K562 (cell line): ENCODE measurements around the gene KIAA2012. TPM values are rescaled to one million over a fixed set of nuclear protein-coding genes. Genes with fewer than 3 reads are reported as not detected.

Experiments
- ARID1B ChIP-seq: fragments of 450-650 bp; IDR thresholded peaks from 2 replicates; pipeline ENCODE4 v1.6.1; 2016; ENCODE audit warnings: antibody characterized with exemption, mild to moderate bottlenecking, inconsistent platforms
- BACH1 ChIP-seq: fragments of 200-800 bp; sonication (Bioruptor generic); IDR thresholded peaks from 2 replicates; pipeline ENCODE4 v1.6.1; 2016; ENCODE audit warnings: missing genetic modification characterization, missing compliant biosample characterization
- BRF1 ChIP-seq: IDR thresholded peaks from 3 replicates; pipeline ENCODE4 v1.6.1; 2011; ENCODE audit warnings: borderline replicate concordance, mild to moderate bottlenecking; ENCODE audit not compliant: insufficient read length; ENCODE audit errors: extremely low read depth
- CBX1 ChIP-seq: sonication (generic); IDR thresholded peaks from 2 replicates; pipeline ENCODE4 v1.6.1; 2016; ENCODE audit warnings: antibody characterized with exemption, low read depth, mild to moderate bottlenecking
- CBX3 ChIP-seq, 2 experiments: IDR thresholded peaks; 1 replicate in 1 of 2; 2 replicates in 1 of 2; pipeline ENCODE4 v1.6.1; 2012; ENCODE audit warnings: inconsistent platforms in 2 of 2, low read length in 2 of 2, borderline replicate concordance in 1 of 2, control low read depth in 1 of 2
- ETV1 ChIP-seq: fragments of 450-650 bp; conservative IDR thresholded peaks from 2 replicates; pipeline ENCODE4 v1.6.1; 2016; ENCODE audit warnings: missing genetic modification characterization, control low read depth, low read depth, missing compliant biosample characterization
- FOSL1 ChIP-seq: fragments of 200-800 bp; sonication (Bioruptor generic); conservative IDR thresholded peaks from 2 replicates; pipeline ENCODE4 v1.6.1; 2016; ENCODE audit warnings: missing genetic modification characterization, missing compliant biosample characterization
- HMG20A ChIP-seq: fragments of 450-650 bp; formaldehyde crosslinking; conservative IDR thresholded peaks from 2 replicates; pipeline ENCODE4 v1.4.0; 2020; ENCODE audit warnings: mild to moderate bottlenecking, mixed read lengths
- MAFG ChIP-seq: fragments of 450-650 bp; conservative IDR thresholded peaks from 2 replicates; pipeline ENCODE4 v1.6.1; 2016; ENCODE audit warnings: missing genetic modification characterization, missing compliant biosample characterization
- NCOA6 ChIP-seq: fragments of 450-650 bp; IDR thresholded peaks from 2 replicates; pipeline ENCODE4 v1.6.1; 2017; ENCODE audit warnings: mild to moderate bottlenecking
- NFE2L1 ChIP-seq: fragments of 450-650 bp; IDR thresholded peaks from 2 replicates; pipeline ENCODE4 v1.6.1; 2016; ENCODE audit warnings: missing genetic modification characterization, low read depth, mild to moderate bottlenecking, missing compliant biosample characterization, moderate library complexity, borderline replicate concordance
- PATZ1 ChIP-seq: fragments of 250-450 bp; sonication (Bioruptor Pico); IDR thresholded peaks from 2 replicates; pipeline ENCODE4 v1.5.0; 2020; ENCODE audit warnings: mild to moderate bottlenecking, borderline replicate concordance
- PHF8 ChIP-seq: fragments of 200-600 bp; sonication (generic); IDR thresholded peaks from 2 replicates; pipeline ENCODE4 v1.6.1; 2012; ENCODE audit warnings: mixed run types, mild to moderate bottlenecking, inconsistent platforms, low read length, moderate library complexity, borderline replicate concordance
- POLR2G ChIP-seq: fragments of 200-400 bp; formaldehyde crosslinking; IDR thresholded peaks from 2 replicates; pipeline ENCODE4 v1.6.1; 2017; ENCODE audit warnings: low read depth, mild to moderate bottlenecking, antibody characterized with exemption, low read length, moderate library complexity
- RFX1 ChIP-seq: fragments of 450-650 bp; IDR thresholded peaks from 2 replicates; pipeline ENCODE4 v1.6.1; 2016; ENCODE audit warnings: mild to moderate bottlenecking, moderate library complexity
- RNF2 ChIP-seq: sonication (generic); IDR thresholded peaks from 2 replicates; pipeline ENCODE4 v1.6.1; 2016
- TRIM28 ChIP-seq: fragments of 450-650 bp; IDR thresholded peaks from 2 replicates; pipeline ENCODE4 v1.6.1; 2017
- YBX1 ChIP-seq: fragments of 450-650 bp; IDR thresholded peaks from 2 replicates; pipeline ENCODE4 v1.7.1; 2016; ENCODE audit warnings: mild to moderate bottlenecking
- ZBED1 ChIP-seq: IDR thresholded peaks from 2 replicates; pipeline ENCODE4 v1.6.1; 2014
- ZBTB1 ChIP-seq: sonication (generic); formaldehyde crosslinking; IDR thresholded peaks from 2 replicates; pipeline ENCODE4 v1.8.1; 2023; ENCODE audit warnings: missing genetic modification reagents, low read depth, mild to moderate bottlenecking, borderline replicate concordance
- ZNF175 ChIP-seq: fragments of 200-800 bp; sonication (Bioruptor generic); IDR thresholded peaks from 2 replicates; pipeline ENCODE4 v1.6.1; 2016; ENCODE audit warnings: low read depth, mild to moderate bottlenecking, missing genetic modification characterization, missing compliant biosample characterization
- ZNF24 ChIP-seq: fragments of 450-650 bp; IDR thresholded peaks from 2 replicates; pipeline ENCODE4 v1.6.1; 2016
- ZNF282 ChIP-seq: sonication (generic); formaldehyde crosslinking; IDR thresholded peaks from 2 replicates; pipeline ENCODE4 v1.8.1; 2023; ENCODE audit warnings: missing genetic modification reagents
- polyA plus RNA-seq, 8 experiments: library from polyadenylated mRNA; depleted of rRNA in 4 of 8; stranded (reverse) in 5 of 8; unstranded in 3 of 8; fragments of >200 nt; fragmentation: Nextera tagmentation in 2 of 8; fragmentation: Illumina TruSeq in 1 of 8; extraction: Ambion mirVana in 2 of 8; extraction: Trizol in 1 of 8; gene quantifications; 2 replicates each; pipeline versions ENCODE4 v1.2.1 to v1.2.3, GENCODE V29; 2011 to 2014; ENCODE audit warnings: inconsistent platforms in 1 of 8, missing spikeins in 1 of 8
- total RNA-seq, 7 experiments: library from RNA; depleted of rRNA in 6 of 7; stranded (reverse); fragments of >200 nt in 6 of 7; fragmentation: Illumina TruSeq in 2 of 7; extraction: Trizol in 2 of 7; gene quantifications; 2 replicates each; pipeline versions ENCODE4 v1.2.1 to v1.2.3, GENCODE V29; 2011 to 2021; ENCODE audit warnings: low replicate concordance in 1 of 7
- TF ChIP-seq, protein P1 (sequence below), 2 experiments: fragments of 250-450 bp in 1 of 2; fragments of 450-650 bp in 1 of 2; sonication (Bioruptor Pico) in 1 of 2; IDR thresholded peaks; 2 replicates each; pipeline versions ENCODE4 v1.6.1 to v1.8.0; 2016 to 2021; ENCODE audit warnings: mild to moderate bottlenecking in 2 of 2, moderate library complexity in 2 of 2, missing compliant biosample characterization in 1 of 2, missing genetic modification characterization in 1 of 2
- TF ChIP-seq, protein P2 (sequence below): fragments of 450-650 bp; IDR thresholded peaks from 2 replicates; pipeline ENCODE4 v1.7.1; 2018; ENCODE audit warnings: mild to moderate bottlenecking, low read depth; ENCODE audit not compliant: partially characterized antibody

Gene KIAA2012
- total and polyA plus RNA-seq, 9 of the 15 experiments (the other 6 are each of a cell fraction or from before 2014, with no cell fraction given) = not detected

DNA sequence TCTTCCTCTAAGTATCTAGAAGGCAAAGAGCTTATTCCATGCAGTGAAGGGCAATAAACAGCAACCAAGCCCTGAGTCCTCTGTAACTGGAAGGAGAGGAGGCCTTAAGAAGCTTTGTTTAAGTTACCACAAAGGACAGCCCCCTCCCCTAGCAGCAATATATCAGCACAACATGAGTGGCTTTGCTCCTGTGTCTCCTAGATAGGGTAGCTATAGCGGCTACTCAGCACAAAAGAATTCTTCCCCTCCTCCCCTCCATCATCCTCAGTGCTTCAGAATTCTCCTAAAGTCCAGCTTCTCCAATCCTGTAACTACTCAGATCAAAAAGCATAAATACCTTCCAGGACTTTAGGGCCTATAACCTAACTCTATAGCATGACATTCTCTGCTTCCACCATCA is 148.8 kb downstream of the KIAA2012 start (continued):
- TF ChIP-seq ZNF175 (CRISPR knock-in tag) (no peak), PATZ1 (no peak), POLR2G (no peak), TRIM28 (no peak), BRF1 (no peak), ETV1 (tag) (no peak), PHF8 (no peak), CBX1 (no peak), BACH1 (tag) (no peak), MAFG (tag) (peak; percentile 37; the same call in 1 of the 2 replicates), HMG20A (CRISPR knock-in tag) (no peak), NFE2L1 (tag) (no peak), ZBED1 (no peak), CBX3 (IDR thresholded peaks at IDR 0.05; ENCODE audit: borderline replicate concordance in 1 of 2, low read length in 2 of 2) (peak in 1 of 2 experiments; percentile 66; a peak in 1 of 3 replicates), YBX1 (no peak), ZBTB1 (CRISPR knock-in tag) (no peak), ARID1B (peak; percentile 95), FOSL1 (tag) (peak; percentile 84), ZNF24 (no peak), RFX1 (peak; percentile 47; the same call in 1 of the 2 replicates), RNF2 (no peak), NCOA6 (no peak), ZNF282 (no peak)
- TF ChIP-seq, protein P1, sequence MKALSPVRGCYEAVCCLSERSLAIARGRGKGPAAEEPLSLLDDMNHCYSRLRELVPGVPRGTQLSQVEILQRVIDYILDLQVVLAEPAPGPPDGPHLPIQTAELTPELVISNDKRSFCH (CRISPR knock-in tag; IDR thresholded peaks at IDR 0.05) = no peak
- TF ChIP-seq, protein P1 (tag; IDR thresholded peaks at IDR 0.05) = no peak
- TF ChIP-seq, protein P2, sequence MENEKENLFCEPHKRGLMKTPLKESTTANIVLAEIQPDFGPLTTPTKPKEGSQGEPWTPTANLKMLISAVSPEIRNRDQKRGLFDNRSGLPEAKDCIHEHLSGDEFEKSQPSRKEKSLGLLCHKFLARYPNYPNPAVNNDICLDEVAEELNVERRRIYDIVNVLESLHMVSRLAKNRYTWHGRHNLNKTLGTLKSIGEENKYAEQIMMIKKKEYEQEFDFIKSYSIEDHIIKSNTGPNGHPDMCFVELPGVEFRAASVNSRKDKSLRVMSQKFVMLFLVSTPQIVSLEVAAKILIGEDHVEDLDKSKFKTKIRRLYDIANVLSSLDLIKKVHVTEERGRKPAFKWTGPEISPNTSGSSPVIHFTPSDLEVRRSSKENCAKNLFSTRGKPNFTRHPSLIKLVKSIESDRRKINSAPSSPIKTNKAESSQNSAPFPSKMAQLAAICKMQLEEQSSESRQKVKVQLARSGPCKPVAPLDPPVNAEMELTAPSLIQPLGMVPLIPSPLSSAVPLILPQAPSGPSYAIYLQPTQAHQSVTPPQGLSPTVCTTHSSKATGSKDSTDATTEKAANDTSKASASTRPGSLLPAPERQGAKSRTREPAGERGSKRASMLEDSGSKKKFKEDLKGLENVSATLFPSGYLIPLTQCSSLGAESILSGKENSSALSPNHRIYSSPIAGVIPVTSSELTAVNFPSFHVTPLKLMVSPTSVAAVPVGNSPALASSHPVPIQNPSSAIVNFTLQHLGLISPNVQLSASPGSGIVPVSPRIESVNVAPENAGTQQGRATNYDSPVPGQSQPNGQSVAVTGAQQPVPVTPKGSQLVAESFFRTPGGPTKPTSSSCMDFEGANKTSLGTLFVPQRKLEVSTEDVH = no peak
